Liver (tissue), 9 donors: ENCODE results near the gene TMOD2. TPM values are rescaled to one million over a fixed set of nuclear protein-coding genes. Genes with fewer than 3 reads are reported as not detected.

ENCODE experiments used
- DNase-seq: peaks from one replicate; pipeline ENCODE4 v3.0.0-alpha.2; 2017; ENCODE audit warnings: low spot score
- H3K27ac ChIP-seq, 2 donors: one replicate each; pipeline ENCODE4 v1.7.0; 2013; ENCODE audit warnings: inconsistent platforms in 2 of 2, low read length in 2 of 2, control low read depth in 1 of 2, low read depth in 1 of 2, mild to moderate bottlenecking in 1 of 2
- H3K27me3 ChIP-seq, 4 donors: one replicate each; pipeline versions ENCODE4 v1.6.1 to v1.7.0; 2013; ENCODE audit warnings: low read length in 3 of 4, inconsistent platforms in 1 of 4, mild to moderate bottlenecking in 1 of 4, moderate library complexity in 1 of 4; ENCODE audit not compliant: control insufficient read depth in 4 of 4, insufficient read depth in 4 of 4
- H3K36me3 ChIP-seq, 4 donors: one replicate each; pipeline versions ENCODE4 v1.6.1 to v1.7.0; 2013; ENCODE audit warnings: low read length in 3 of 4, mild to moderate bottlenecking in 3 of 4, low read depth in 1 of 4, moderate library complexity in 1 of 4; ENCODE audit not compliant: control insufficient read depth in 4 of 4, insufficient read depth in 3 of 4
- H3K4me1 ChIP-seq, 4 donors: one replicate each; pipeline versions ENCODE4 v1.6.1 to v1.7.0; 2013; ENCODE audit warnings: low read length in 3 of 4, mild to moderate bottlenecking in 3 of 4, moderate library complexity in 1 of 4; ENCODE audit not compliant: control insufficient read depth in 4 of 4, insufficient read depth in 4 of 4
- H3K4me3 ChIP-seq, 3 donors: one replicate each; pipeline versions ENCODE4 v1.6.1 to v1.7.0; 2013; ENCODE audit warnings: low read length in 3 of 3, control low read depth in 1 of 3, low read depth in 1 of 3, mild to moderate bottlenecking in 1 of 3
- H3K9ac ChIP-seq, 2 donors: one replicate each; pipeline ENCODE4 v1.7.0; 2013; ENCODE audit warnings: low read length in 2 of 2, mild to moderate bottlenecking in 2 of 2, moderate library complexity in 2 of 2, control low read depth in 1 of 2, low read depth in 1 of 2
- H3K9me3 ChIP-seq, 4 donors: one replicate each; pipeline versions ENCODE4 v1.6.1 to v1.7.0; 2013; ENCODE audit warnings: low read length in 3 of 4; ENCODE audit not compliant: control insufficient read depth in 4 of 4
- FOXA1 ChIP-seq: IDR thresholded peaks from 2 replicates; pipeline ENCODE4 v1.6.1; 2016; ENCODE audit warnings: antibody characterized with exemption
- FOXA2 ChIP-seq: IDR thresholded peaks from 2 replicates; pipeline ENCODE4 v1.6.1; 2016; ENCODE audit warnings: antibody characterized with exemption
- HNF4A ChIP-seq, 2 donors: conservative IDR thresholded peaks; 2 replicates each; pipeline ENCODE4 v1.6.1; 2016; ENCODE audit warnings: antibody characterized with exemption in 2 of 2, mild to moderate bottlenecking in 2 of 2
- HNF4G ChIP-seq: IDR thresholded peaks from 2 replicates; pipeline ENCODE4 v1.6.1; 2016; ENCODE audit warnings: antibody characterized with exemption
- JUND ChIP-seq, 2 donors: IDR thresholded peaks; 2 replicates each; pipeline ENCODE4 v1.6.1; 2016; ENCODE audit warnings: antibody characterized with exemption in 2 of 2
- NR2F2 ChIP-seq: IDR thresholded peaks from 2 replicates; pipeline ENCODE4 v1.6.1; 2016; ENCODE audit warnings: antibody characterized with exemption
- RAD21 ChIP-seq, 2 donors: IDR thresholded peaks; 2 replicates each; pipeline ENCODE4 v1.6.1; 2016; ENCODE audit warnings: antibody characterized with exemption in 2 of 2, mild to moderate bottlenecking in 2 of 2
- SP1 ChIP-seq: IDR thresholded peaks from 2 replicates; pipeline ENCODE4 v1.6.1; 2018; ENCODE audit warnings: antibody characterized with exemption, mild to moderate bottlenecking
- YY1 ChIP-seq: IDR thresholded peaks from 2 replicates; pipeline ENCODE4 v1.6.1; 2016; ENCODE audit warnings: antibody characterized with exemption, mild to moderate bottlenecking
- WGBS: extraction: QIAGEN DNeasy Blood & Tissue Kit; methylation state at CpG from one replicate; pipeline ENCODE4 v1.1.7; 2013; 5-methylcytosine and 5-hydroxymethylcytosine counted together
- polyA plus RNA-seq, 2 donors: library from polyadenylated mRNA; stranded (reverse) in 1 of 2; unstranded in 1 of 2; fragments of 200-250 nt in 1 of 2; fragments of >200 nt in 1 of 2; fragmentation: Nextera tagmentation in 1 of 2; extraction: Ambion mirVana in 1 of 2; gene quantifications; one replicate each; pipeline versions ENCODE4 v1.2.1 to v1.2.3, GENCODE V29; 2013 to 2015
- total RNA-seq, 2 donors: library from RNA; depleted of rRNA; stranded (reverse); fragments of >200 nt; gene quantifications; one replicate each; pipeline ENCODE4 v1.2.3, GENCODE V29; 2014
- TF ChIP-seq, protein P1 (sequence below): IDR thresholded peaks from 2 replicates; pipeline ENCODE4 v1.6.1; 2016; ENCODE audit warnings: antibody characterized with exemption
- TF ChIP-seq, protein P2 (sequence below): IDR thresholded peaks from 2 replicates; pipeline ENCODE4 v1.6.1; 2016; ENCODE audit warnings: antibody characterized with exemption
- TF ChIP-seq, protein P3 (sequence below): fragments of 150-350 bp; IDR thresholded peaks from 2 replicates; pipeline ENCODE4 v1.5.1; 2017; ENCODE audit warnings: improper control_type of control experiment, low read depth, low read length; ENCODE audit not compliant: missing input control
- TF ChIP-seq, protein P4 (sequence below): IDR thresholded peaks from 2 replicates; pipeline ENCODE4 v1.6.1; 2016; ENCODE audit warnings: antibody characterized with exemption
- donor health status: healthy.
- donor health status: healthy.
- donor health status: healthy.
- donor health status: healthy.
- donor health status: healthy.

The TMOD2 gene
- total and polyA plus RNA-seq, 4 donors, result 0.46 to 2.1 (median 1.1) TPM

DNA sequence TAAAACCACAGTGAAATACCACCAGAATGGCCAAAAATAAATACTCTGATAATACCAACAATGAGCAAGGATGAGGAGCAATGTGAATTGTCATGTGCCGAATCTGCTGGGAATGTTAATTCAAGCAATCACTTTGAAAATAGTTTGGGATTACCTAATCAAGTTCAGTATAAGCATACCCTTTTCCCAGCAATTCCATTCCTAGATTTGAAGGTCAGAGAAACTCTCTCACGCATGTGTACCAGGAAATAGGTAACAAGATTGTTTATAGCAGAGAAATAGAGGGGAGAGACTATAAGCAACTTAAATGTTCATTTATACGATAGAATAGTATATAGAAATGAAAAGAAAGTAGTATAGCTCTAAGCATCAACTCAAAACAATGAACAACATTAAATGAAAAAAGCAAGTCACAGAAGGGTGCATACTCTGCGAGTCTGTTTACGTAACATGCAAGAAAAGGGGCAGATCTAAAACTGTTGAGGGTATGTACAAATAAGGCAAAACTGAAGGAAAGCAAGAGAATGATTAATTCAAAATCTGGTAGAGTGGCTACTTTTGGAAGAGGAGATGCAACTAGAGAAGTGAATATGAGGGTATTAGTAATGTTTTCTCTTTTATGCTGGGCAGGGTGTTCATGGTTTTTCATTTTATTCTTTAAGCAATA is 105.5 kb downstream of the TMOD2 start (continued):
- TF ChIP-seq, protein P1, sequence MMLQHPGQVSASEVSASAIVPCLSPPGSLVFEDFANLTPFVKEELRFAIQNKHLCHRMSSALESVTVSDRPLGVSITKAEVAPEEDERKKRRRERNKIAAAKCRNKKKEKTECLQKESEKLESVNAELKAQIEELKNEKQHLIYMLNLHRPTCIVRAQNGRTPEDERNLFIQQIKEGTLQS, result no peak
- TF ChIP-seq, protein P2, sequence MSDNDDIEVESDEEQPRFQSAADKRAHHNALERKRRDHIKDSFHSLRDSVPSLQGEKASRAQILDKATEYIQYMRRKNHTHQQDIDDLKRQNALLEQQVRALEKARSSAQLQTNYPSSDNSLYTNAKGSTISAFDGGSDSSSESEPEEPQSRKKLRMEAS, result no peak
- no peak for TF ChIP-seq SP1
- no peak for TF ChIP-seq YY1
- TF ChIP-seq NR2F2, result no peak
- TF ChIP-seq FOXA2, result no peak
- TF ChIP-seq RAD21 (IDR thresholded peaks at IDR 0.05), result no peak
- TF ChIP-seq FOXA1, result no peak

DNA sequence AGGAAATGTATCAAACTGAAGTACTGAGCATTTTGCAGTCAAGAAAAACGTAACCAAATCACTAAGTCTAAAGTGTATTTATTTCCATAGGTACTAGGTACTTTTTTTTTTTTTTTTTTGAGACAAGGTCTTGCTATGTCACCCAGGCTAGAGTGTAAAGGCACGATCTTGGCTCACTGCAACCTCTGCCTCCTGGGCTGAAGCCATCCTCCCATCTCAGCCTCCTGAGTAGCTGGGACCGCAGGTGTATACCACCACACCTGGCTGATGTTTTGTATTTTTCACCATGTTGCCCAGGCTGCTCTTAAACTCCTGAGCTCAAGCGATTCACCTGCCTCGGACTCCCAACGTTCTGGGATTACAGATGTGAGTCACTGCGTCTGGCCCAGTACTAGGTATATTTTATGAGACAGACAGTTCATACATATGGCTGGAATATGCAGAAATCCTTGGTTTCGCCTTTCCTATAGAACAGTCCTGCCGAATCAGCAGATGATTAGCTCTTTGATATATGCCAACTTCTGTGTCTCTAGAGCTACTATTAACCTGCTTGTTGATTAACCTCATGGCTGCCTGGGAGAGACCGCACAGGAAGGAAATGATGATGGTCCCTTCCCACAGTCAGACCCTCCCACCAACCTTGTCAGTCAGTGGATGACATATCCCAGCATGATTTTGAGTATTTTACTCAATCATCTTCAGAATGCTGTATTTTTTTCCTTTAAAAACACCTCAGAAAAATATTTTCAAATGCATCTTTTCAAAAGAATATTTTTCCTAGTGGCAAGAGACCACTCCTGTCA is 110.4 kb downstream of the TMOD2 start:
- H3K27me3 ChIP-seq, result no peaks in the 10 kb centered on the region
- peaks cover 1 to 10% (median 6%) of the 10 kb centered on the region in 4 donors for H3K36me3 ChIP-seq
- DNase-seq, result no peak
- no peak overlapping the region for H3K4me3 ChIP-seq
- H3K9me3 ChIP-seq, result no peaks in the 10 kb centered on the region
- H3K4me1 ChIP-seq, result peaks cover 0 to 5% (median 2%) of the 10 kb centered on the region in 4 donors
- H3K9ac ChIP-seq, result no peak overlapping the region
- 87% methylated on average over 10 of the region's 10 CpGs for WGBS
- TF ChIP-seq, protein P3, sequence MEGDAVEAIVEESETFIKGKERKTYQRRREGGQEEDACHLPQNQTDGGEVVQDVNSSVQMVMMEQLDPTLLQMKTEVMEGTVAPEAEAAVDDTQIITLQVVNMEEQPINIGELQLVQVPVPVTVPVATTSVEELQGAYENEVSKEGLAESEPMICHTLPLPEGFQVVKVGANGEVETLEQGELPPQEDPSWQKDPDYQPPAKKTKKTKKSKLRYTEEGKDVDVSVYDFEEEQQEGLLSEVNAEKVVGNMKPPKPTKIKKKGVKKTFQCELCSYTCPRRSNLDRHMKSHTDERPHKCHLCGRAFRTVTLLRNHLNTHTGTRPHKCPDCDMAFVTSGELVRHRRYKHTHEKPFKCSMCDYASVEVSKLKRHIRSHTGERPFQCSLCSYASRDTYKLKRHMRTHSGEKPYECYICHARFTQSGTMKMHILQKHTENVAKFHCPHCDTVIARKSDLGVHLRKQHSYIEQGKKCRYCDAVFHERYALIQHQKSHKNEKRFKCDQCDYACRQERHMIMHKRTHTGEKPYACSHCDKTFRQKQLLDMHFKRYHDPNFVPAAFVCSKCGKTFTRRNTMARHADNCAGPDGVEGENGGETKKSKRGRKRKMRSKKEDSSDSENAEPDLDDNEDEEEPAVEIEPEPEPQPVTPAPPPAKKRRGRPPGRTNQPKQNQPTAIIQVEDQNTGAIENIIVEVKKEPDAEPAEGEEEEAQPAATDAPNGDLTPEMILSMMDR, result no peak
- TF ChIP-seq HNF4A (conservative IDR thresholded peaks at IDR 0.05) (no peak), HNF4G (no peak), SP1 (no peak), YY1 (no peak), RAD21 (IDR thresholded peaks at IDR 0.05) (no peak)
- TF ChIP-seq, protein P1, result no peak
- TF ChIP-seq, protein P4, sequence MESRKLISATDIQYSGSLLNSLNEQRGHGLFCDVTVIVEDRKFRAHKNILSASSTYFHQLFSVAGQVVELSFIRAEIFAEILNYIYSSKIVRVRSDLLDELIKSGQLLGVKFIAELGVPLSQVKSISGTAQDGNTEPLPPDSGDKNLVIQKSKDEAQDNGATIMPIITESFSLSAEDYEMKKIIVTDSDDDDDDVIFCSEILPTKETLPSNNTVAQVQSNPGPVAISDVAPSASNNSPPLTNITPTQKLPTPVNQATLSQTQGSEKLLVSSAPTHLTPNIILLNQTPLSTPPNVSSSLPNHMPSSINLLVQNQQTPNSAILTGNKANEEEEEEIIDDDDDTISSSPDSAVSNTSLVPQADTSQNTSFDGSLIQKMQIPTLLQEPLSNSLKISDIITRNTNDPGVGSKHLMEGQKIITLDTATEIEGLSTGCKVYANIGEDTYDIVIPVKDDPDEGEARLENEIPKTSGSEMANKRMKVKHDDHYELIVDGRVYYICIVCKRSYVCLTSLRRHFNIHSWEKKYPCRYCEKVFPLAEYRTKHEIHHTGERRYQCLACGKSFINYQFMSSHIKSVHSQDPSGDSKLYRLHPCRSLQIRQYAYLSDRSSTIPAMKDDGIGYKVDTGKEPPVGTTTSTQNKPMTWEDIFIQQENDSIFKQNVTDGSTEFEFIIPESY, result no peak
- no peak overlapping the region for H3K27ac ChIP-seq

DNA sequence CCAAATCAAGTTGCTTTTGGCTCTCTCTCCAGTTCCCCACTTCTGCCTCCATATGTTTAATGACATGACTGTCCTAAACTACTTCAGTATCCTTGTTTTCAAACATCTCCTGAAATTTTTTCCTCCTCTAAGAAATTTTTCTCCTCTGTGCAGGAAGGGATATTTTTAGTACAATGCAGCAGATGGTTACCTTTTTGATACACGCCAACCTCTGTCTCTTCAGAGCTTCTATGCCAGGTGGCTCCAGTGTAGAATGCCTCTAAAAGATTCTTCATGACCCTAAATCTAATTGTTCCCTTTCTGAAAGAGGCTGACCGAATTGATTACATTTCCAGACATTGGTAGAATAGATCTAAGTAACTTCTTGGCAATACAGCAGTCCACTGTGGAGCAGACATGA is 111.7 kb downstream of the TMOD2 start:
- H3K9ac ChIP-seq, result no peak overlapping the region
- 78% methylated on average over 2 of the region's 2 CpGs for WGBS
- H3K4me3 ChIP-seq, result no peak overlapping the region
- H3K36me3 ChIP-seq, result peaks cover 1 to 14% (median 6%) of the 10 kb centered on the region in 4 donors
- no peak for DNase-seq
- H3K27ac ChIP-seq, result no peak overlapping the region
- H3K27me3 ChIP-seq, result no peaks in the 10 kb centered on the region
- no peaks in the 10 kb centered on the region for H3K9me3 ChIP-seq
- peaks cover 0 to 5% (median 4%) of the 10 kb centered on the region in 4 donors for H3K4me1 ChIP-seq
- TF ChIP-seq, protein P3, result no peak
- TF ChIP-seq JUND (IDR thresholded peaks at IDR 0.05), result no peak
- TF ChIP-seq, protein P2, result no peak
- TF ChIP-seq NR2F2, result no peak
- no peak for TF ChIP-seq YY1
- TF ChIP-seq FOXA2, result no peak
- TF ChIP-seq, protein P4, result no peak
